ENCODE measurements around the gene TCF21.

DNA sequence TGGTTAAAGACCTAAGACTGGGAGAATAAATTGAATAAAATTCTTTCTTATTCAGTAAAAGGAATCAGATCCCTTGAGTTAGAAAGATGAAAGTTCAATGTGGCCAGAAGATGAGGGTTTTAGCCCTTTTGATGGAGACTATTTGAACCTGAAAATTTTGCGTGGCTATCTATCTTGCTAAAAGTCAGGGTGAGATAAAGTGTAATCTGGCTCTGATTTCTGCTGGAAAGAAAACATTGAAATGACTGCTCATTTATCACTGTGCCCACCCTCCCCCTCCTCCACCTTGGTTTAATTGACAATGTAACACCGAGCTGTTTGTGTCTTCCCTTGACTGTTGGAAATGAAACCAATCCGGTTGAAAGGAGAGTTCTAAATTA lies 32.9 kb upstream of the TCF21 start:
- TF ChIP-seq, protein P1, sequence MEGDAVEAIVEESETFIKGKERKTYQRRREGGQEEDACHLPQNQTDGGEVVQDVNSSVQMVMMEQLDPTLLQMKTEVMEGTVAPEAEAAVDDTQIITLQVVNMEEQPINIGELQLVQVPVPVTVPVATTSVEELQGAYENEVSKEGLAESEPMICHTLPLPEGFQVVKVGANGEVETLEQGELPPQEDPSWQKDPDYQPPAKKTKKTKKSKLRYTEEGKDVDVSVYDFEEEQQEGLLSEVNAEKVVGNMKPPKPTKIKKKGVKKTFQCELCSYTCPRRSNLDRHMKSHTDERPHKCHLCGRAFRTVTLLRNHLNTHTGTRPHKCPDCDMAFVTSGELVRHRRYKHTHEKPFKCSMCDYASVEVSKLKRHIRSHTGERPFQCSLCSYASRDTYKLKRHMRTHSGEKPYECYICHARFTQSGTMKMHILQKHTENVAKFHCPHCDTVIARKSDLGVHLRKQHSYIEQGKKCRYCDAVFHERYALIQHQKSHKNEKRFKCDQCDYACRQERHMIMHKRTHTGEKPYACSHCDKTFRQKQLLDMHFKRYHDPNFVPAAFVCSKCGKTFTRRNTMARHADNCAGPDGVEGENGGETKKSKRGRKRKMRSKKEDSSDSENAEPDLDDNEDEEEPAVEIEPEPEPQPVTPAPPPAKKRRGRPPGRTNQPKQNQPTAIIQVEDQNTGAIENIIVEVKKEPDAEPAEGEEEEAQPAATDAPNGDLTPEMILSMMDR (IDR thresholded peaks at IDR 0.05; ENCODE audit: insufficient read depth, low read depth, low read length): no peak
- TF ChIP-seq EZH2 (IDR thresholded peaks at IDR 0.05; ENCODE audit: insufficient read depth, low read length): no peak
